Measurements from ENCODE around the gene CD86.
"Not testable (repeated sequence)": the region's sequence is repeated elsewhere in the genome, so short reads cannot be mapped to it uniquely, and the experiment has no call there.

The CD86 gene

DNA sequence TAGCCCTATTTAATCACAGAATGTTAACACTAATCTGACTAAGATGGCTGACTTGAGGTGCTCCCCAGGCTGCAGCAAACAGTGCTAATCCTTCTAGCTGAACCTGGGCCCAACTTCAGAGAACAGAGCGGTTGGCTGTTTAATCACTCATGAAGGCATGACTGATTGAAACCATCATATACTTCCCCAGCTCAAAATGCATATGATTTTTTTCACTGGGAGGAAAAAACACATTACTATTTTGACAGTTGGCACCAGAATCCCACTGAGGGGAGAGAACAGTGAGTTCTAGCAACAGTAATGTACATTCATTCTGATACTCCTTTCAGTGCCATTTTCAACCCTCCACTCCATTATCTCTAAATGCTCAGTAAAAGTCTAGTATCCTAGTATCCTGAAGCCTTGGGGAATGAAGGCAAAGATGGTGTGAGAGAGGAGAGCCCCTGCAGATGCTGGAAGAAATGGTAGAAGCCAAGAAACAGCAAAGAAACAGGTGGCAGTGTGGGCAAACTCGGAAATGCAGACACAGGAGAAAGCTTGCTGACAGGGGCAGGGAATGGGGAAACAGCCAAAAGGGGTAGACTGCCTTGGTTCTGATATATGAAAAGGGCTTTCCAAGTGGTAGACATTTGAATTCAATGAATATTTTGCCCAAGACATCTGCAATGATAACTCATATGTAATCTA, 93.9 kb downstream of the CD86 start:
- DNase-seq (ENCODE audit: low read depth in 1 of 2, low spot score in 1 of 2): no peak

DNA sequence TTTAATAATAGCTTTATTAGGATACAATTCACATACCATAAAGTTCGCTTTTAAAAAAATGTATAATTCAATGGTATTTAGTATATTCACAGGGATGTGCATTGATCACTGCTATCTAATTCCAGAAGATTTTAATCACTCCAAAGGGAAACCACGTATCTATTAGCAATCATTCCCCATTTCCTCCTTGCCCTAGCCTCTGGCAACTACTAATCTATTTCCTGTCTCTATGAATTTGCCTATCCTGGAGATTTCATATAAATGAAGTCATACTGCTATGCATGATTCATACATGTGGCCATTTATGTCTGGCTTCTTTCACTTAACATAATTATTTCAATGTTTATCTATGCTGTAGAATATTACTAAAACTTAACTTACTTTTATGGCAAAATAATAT, 96.3 kb downstream of the CD86 start:
- no peak for DNase-seq (ENCODE audit: low read depth in 1 of 2, low spot score in 1 of 2)

DNA sequence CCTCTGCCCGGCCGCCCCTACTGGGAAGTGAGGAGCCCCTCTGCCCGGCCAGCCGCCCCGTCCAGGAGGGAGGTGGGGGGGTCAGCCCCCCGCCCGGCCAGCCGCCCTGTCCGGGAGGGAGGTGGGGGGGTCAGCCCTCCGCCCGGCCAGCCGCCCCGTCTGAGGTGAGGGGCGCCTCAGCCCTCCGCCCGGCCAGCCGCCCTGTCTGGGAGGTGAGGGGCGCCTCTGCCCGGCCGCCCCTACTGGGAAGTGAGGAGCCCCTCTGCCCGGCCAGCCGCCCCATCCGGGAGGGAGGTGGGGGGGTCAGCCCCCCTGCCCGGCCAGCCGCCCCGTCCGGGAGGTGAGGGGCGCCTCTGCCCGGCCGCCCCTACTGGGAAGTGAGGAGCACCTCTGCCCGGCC, 109.8 kb downstream of the CD86 start:
- DNase-seq (ENCODE audit: low read depth in 1 of 2, low spot score in 1 of 2): not testable (repeated sequence)

DNA sequence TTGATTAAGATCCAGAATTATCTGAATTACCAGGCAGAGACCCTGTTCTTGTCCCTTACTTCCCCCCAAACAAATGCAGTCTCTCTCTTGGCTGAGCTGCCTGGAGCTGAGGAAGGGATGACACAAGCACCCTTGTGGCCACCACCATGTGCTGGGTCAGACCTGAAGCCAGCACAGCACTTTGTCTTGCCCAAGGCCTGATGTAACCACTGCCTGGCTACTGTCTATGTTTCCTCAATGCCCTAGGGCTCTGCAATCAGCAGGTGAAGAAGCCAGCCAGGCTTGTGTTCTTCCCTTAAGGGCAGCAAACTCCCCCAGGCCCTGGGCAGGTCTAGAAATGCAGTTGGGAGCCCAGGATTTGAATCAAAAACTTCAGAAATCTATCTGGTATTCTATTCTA, 112.5 kb downstream of the CD86 start:
- no peak for DNase-seq (ENCODE audit: low read depth in 1 of 2, low spot score in 1 of 2)

DNA sequence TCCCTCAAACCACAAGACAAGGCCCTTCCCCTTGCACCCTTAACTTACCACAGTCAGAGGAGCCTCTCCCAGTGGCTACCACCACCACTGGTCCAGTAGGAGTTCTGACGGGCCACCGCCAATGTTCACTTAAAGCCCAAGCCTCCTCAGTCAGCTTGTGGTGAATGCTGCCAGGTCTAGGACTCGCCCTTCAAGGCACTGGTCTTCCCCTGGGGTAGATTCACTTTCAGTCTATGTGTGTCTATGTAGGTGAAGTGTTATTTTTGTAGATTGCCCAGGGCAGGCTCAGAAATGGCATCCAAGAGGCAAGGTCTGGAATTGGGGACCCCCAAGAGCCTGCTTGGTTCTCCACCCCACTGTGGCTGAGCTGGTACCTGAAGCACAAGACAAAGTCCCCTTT, 112.9 kb downstream of the CD86 start:
- DNase-seq (ENCODE audit: low read depth in 1 of 2, low spot score in 1 of 2): no peak

DNA sequence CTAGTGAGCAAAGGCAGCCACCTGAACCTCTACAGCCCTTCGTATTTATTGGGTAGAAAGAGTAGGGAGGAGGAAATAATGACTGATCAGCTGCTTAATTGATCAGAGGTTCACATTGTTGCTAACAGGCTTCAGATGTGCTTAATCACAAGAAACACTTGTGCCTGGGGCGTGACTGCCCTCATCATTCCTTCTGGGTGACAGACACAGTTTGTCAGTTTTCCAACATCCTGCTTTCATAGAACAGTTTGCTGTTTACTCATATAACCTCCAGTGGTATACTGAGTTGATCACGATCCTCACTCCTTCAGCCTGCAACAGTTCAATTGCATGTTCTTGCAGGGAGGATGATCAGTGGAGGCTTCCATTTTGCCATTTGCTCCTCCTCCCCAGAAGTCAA, 114.7 kb downstream of the CD86 start:
- DNase-seq (ENCODE audit: low read depth in 1 of 2, low spot score in 1 of 2): no peak

Data from activated CD4-positive, alpha-beta T cell treated with anti-CD3 and anti-CD28 coated beads, Interleukin-2, amount 50 U/mL, for 24 hours (primary cell).